GM10248 (cell line): ENCODE results near the gene RPS6KB2.

ENCODE experiments used
- CTCF ChIA-PET: fragments of 300-600 bp; sonication (Branson Sonifier 250); formaldehyde crosslinking; extraction: SDS; loops from one replicate; lab custom pipeline; 2021; ENCODE audit warnings: antibody characterized with exemption; lab: Yijun Ruan, JAX
- POLR2A ChIA-PET: fragments of 350-650 bp; sonication (Branson Sonifier 250); formaldehyde crosslinking; extraction: SDS; loops from one replicate; lab custom pipeline; 2020; ENCODE audit warnings: antibody characterized with exemption; lab: Yijun Ruan, JAX
- DNase-seq: peaks from one replicate; pipeline ENCODE4 v3.0.0; 2012; ENCODE audit errors: extremely low spot score
- TF ChIP-seq, protein P1 (sequence below): IDR thresholded peaks from 2 replicates; pipeline ENCODE4 v1.5.1; 2012; ENCODE audit warnings: mild to moderate bottlenecking, low read depth; ENCODE audit errors: extremely low read depth, missing control alignments, control extremely low read depth

RPS6KB2 gene

DNA sequence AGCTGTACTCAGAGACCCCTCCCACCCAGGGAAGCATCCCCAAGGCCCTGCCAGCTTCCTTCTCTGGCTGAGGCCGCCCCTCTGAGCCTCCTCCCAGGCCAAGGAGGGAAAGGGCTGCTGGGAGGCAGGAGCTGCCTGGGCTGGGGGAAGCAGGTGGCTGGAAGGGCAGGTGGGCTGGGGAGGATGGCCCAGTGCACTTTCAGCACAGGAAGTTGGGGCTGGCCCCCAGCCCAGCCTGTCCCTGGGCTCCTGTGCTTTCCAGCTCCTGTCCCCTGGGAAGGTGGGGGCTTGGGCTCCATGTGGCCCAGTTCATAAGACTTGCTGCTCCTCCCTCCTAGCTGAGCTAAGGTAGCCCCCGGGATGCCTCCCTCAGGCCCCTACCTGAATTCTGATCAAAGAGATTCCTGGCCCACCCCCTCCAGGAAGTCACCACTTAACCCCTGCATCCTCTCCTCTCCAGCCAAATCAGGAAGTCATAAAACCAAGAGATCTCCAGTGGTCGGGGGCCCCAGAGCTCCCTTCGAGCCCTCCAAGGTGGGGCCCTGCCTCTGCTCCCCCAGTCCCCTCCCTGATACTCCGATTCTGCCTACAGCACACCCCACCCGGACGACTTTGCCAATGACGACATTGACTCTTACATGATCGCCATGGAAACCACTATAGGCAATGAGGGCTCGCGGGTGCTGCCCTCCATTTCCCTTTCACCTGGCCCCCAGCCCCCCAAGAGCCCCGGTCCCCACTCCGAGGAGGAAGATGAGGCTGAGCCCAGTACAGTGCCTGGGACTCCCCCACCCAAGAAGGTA is 31.5 kb upstream of the RPS6KB2 start:
- ChIA-PET CTCF (interaction anchor here (1.3 to 42.5 kb wide), 2 partner anchors 30 to 71 kb away, joined by 3 to 1573 read pairs; partner anchors contain the start of genes CLCF1 and POLD4), POLR2A (interaction anchor here (0.9 to 1.2 kb wide), 2 partner anchors 16 to 157 kb away, joined by 3 read pairs; no protein-coding TSS in a partner anchor)
- no peak for DNase-seq
- TF ChIP-seq, protein P1, sequence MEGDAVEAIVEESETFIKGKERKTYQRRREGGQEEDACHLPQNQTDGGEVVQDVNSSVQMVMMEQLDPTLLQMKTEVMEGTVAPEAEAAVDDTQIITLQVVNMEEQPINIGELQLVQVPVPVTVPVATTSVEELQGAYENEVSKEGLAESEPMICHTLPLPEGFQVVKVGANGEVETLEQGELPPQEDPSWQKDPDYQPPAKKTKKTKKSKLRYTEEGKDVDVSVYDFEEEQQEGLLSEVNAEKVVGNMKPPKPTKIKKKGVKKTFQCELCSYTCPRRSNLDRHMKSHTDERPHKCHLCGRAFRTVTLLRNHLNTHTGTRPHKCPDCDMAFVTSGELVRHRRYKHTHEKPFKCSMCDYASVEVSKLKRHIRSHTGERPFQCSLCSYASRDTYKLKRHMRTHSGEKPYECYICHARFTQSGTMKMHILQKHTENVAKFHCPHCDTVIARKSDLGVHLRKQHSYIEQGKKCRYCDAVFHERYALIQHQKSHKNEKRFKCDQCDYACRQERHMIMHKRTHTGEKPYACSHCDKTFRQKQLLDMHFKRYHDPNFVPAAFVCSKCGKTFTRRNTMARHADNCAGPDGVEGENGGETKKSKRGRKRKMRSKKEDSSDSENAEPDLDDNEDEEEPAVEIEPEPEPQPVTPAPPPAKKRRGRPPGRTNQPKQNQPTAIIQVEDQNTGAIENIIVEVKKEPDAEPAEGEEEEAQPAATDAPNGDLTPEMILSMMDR = no peak

DNA sequence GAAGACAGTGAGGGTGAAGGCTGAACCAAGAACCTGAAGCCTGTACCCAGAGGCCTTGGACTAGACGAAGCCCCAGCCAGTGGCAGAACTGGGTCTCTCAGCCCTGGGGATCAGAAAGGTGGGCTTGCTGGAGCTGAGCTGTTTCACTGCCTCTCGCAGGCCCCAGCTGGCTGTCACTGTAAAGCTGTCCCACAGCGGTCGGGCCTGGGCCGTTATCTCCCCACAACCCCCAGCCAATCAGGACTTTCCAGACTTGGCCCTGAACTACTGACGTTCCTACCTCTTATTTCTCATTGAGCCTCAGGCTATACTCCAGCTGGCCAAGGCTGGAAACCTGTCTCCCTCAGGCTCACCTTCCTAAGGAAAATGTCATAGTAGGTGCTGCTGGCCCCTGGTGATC is 30.8 kb upstream of the RPS6KB2 start:
- ChIA-PET CTCF (interaction anchor here (42.5 kb wide), 1 partner anchor 31 kb away, joined by 1573 read pairs; the partner anchor contains the start of genes CLCF1 and POLD4), POLR2A (interaction anchor here (1.2 kb wide), 1 partner anchor 158 kb away, joined by 3 read pairs; no protein-coding TSS in a partner anchor)
- DNase-seq = no peak
- TF ChIP-seq, protein P1 = no peak

DNA sequence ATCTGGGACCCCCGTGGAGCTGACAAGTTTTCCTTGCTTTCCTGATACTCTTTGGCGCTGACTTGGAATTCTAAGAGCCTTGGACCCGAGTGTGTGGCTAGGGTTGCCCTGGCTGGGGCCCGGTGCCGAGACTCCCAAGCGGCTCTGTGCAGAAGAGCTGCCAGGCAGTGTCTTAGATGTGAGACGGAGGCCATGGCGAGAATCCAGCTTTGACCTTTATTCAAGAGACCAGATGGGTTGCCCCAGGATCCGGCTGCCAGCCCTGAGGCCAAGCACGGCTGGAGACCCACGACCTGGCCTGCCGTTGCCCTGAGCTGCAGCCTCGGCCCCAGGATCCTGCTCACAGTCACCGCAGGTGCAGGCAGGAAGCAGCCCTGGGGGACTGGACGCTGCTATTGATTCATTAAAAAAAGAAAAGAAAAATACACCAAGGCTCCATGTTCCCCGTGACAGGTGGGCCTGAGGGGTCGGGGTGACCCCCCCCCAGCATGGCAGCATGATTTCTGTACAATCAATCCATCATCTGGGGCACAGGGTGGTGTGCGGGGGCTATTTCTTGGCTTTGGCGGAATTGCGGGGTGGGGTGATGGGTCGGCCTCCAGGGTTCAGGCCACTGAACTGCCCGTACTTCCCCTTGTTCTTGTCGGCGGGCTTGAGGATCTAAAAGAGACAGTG is 30.2 kb upstream of the RPS6KB2 start:
- ChIA-PET POLR2A (no interaction called here), CTCF (interaction anchor here (42.5 kb wide), 1 partner anchor 31 kb away, joined by 1573 read pairs; the partner anchor contains the start of genes CLCF1 and POLD4)
- DNase-seq = no peak
- TF ChIP-seq, protein P1 = no peak

DNA sequence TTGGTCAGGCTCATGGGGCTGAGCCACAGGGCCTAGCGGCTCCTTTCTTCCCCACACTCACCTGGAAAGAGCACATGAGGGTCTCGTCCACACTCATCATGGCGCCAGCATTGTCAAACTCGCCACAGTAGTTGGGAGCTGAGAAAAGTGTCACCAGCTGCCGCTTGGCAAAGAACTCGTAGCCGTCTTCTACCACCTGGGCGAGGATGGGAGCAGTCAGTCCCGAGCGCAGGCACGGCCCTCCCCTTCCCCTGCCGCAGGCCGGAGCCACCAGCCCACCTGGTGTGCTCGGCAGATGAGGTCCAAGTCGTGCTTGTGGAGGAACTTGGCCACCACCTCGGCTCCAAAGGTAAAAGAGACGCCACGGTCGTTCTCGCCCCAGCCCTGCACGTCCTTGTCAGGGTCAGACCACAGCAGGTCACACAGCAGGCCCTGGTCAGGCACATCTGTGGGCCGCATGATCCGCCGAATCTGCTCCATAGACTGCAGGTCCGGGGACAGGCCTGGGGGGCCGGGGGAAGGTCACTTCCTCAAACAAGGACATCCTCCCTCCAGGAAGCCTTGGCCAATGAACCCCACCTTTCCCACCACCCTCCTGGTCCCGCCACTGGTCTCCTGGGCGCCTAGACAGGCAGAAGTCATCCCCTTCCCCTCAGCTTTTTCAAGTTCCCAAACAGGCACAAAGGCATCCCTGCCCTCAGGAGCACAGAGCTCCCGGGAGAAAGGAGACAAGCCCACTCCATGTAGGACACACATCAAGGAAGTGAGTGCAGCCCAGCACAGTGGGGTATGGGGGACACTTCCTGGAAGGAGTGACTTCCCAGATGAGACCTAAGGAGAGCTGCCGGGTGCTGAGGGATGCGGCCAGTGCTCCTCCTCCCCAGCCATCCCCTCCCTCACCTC is 29.4 kb upstream of the RPS6KB2 start:
- CTCF ChIA-PET = interaction anchor here (42.5 kb wide), 1 partner anchor 32 kb away, joined by 1573 read pairs; the partner anchor contains the start of genes CLCF1 and POLD4
- TF ChIP-seq, protein P1 = no peak
- POLR2A ChIA-PET = no interaction called here
- no peak for DNase-seq

DNA sequence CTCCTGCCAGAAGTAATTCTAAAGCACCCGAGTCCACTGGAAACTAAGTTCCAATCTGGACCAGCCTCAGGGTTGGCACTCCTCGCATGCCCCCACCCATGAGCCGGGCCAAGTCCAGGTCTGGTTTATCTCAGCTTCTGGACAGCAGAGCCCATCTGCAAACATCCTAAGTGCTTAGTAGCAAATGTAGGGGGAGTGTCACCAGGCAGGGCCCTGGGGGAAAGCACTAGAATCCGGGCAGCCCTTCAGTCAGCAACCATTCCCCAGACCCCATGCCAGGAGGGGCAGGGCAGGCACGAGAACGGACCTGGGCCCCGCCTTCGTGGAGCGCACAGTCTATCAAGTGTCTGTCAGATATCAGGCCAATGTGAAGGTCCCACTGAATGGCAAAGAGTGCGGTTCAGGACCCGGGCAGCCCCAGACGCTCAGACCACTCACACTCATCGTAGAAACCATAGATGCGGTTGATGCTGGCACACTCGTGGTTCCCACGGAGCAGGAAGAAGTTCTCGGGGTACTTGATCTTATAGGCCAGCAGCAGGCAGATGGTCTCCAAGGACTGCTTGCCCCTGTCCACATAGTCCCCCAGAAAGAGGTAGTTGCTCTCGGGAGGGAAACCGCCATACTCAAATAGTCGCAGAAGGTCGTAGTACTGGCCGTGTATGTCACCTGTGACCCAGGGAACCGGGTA is 27.9 kb upstream of the RPS6KB2 start:
- TF ChIP-seq, protein P1 = no peak
- CTCF ChIA-PET = interaction anchor here (1.2 to 42.5 kb wide), 20 partner anchors 8 to 215 kb away, joined by 3 to 1573 read pairs (median 8); partner anchors contain the start of genes AIP, CDK2AP2, CLCF1 and PITPNM1

More for the DNA sequence above, 27.9 kb upstream of the RPS6KB2 start:
- DNase-seq = no peak
- POLR2A ChIA-PET = interaction anchor here (1.7 kb wide), 1 partner anchor 9 kb away, joined by 22 read pairs; the partner anchor contains the start of gene RAD9A
